Right lobe of liver (tissue), 6 donors: ENCODE results near the gene LRRC7. TPM values are rescaled to one million over a fixed set of nuclear protein-coding genes. Genes with fewer than 3 reads are reported as not detected.

ENCODE experiments used
- ATAC-seq, 4 donors: fragments of 200-7000 bp; cut with Tn5 transposase; one replicate each; pipeline ENCODE4 v1.9.1; 2020; ENCODE audit warnings: mild to moderate bottlenecking in 4 of 4, moderate library complexity in 4 of 4
- DNase-seq, 3 donors: peaks; one replicate each; pipeline ENCODE4 v3.0.0-alpha.2; 2020
- H3K27ac ChIP-seq, 3 donors: fragments of 200-600 bp; one replicate each; pipeline ENCODE4 v1.8.0; 2022
- H3K27me3 ChIP-seq, 2 donors: fragments of 200-600 bp; one replicate each; pipeline ENCODE4 v1.8.0; 2022
- H3K36me3 ChIP-seq, 4 donors: fragments of 200-600 bp; sonication (generic) in 1 of 4; one replicate each; pipeline versions ENCODE4 v1.5.1 to v1.8.0; 2017 to 2022; ENCODE audit warnings: control low read depth in 1 of 4
- H3K4me1 ChIP-seq, 4 donors: fragments of 200-600 bp; sonication (generic) in 1 of 4; one replicate each; pipeline versions ENCODE4 v1.5.1 to v1.8.0; 2017 to 2022; ENCODE audit warnings: control low read depth in 1 of 4
- H3K4me3 ChIP-seq, 3 donors: fragments of 200-600 bp; one replicate each; pipeline ENCODE4 v1.8.0; 2022
- H3K9me3 ChIP-seq, 4 donors: fragments of 200-600 bp; sonication (generic) in 1 of 4; one replicate each; pipeline versions ENCODE4 v1.5.1 to v1.8.0; 2017 to 2022; ENCODE audit warnings: control low read depth in 1 of 4
- POLR2A ChIP-seq: fragments of 450-650 bp; IDR thresholded peaks from one replicate; pipeline ENCODE4 v1.6.1; 2017; ENCODE audit warnings: antibody characterized with exemption, mild to moderate bottlenecking
- WGBS: methylation state at CpG from one replicate; pipeline ENCODE4 v1.1.6; 2018; ENCODE audit warnings: low coverage, low lambda C conversion rate; ENCODE audit not compliant: insufficient coverage; ENCODE audit errors: missing lambda C conversion rate; 5-methylcytosine and 5-hydroxymethylcytosine counted together
- intact Hi-C, 2 donors: fragments of 100-400 bp; cut with DNase I; formaldehyde crosslinking; loops; one replicate each; pipeline versions ENCODE4 v1.11.2 to v1.14.1; 2022
- total RNA-seq, 6 experiments: library from RNA; depleted of rRNA in 2 of 6; stranded (reverse); fragments of >200 nt in 2 of 6; fragmentation: NEBNext Ultra II Directional in 3 of 6; extraction: Animal tissue kit (Norgen Biotek cat#: 25700) in 3 of 6; gene quantifications; one replicate each; pipeline versions ENCODE4 v1.1.0 to v1.2.4, GENCODE V29; 2016 to 2023
- TF ChIP-seq, protein P1 (sequence below), 4 donors: fragments of 200-600 bp in 3 of 4; fragments of 450-650 bp in 1 of 4; IDR thresholded peaks; one replicate each; pipeline versions ENCODE4 v1.5.1 to v1.8.0; 2016 to 2022; ENCODE audit warnings: antibody characterized with exemption in 4 of 4, mild to moderate bottlenecking in 2 of 4
- donor health status: DM: no; HTN: yes; CAD: no.
- donor health status: DM: no; HTN: no; CAD: no.
- donor health status: DM: no; HTN: no; CAD: no.
- donor health status: DM: no; HTN: yes; CAD: no.
- donor health status: DM: no; HTN: yes; CAD: no.

LRRC7 gene
- total RNA-seq, 6 experiments from 2014 or later: 0.06 to 0.66 (median 0.22) TPM

DNA sequence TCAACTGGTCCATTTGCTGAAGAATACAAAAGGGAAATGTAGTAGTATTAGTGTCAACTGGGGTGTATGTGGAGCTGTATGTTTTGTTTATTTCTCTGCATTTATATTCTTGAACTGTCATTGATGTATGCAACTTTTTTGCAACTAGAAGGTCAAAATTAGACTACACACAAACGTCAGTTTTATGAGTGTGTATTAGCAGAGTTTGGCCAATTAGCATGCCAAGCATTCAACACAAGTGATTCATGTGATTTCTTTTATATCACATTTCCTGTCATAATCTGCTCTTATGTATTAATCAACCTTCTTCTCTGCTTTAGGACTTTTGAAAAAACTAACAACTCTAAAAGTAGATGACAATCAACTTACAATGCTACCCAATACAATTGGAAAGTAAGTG lies 426.5 kb downstream of the LRRC7 start:
- TF ChIP-seq POLR2A: no peak
- TF ChIP-seq, protein P1, sequence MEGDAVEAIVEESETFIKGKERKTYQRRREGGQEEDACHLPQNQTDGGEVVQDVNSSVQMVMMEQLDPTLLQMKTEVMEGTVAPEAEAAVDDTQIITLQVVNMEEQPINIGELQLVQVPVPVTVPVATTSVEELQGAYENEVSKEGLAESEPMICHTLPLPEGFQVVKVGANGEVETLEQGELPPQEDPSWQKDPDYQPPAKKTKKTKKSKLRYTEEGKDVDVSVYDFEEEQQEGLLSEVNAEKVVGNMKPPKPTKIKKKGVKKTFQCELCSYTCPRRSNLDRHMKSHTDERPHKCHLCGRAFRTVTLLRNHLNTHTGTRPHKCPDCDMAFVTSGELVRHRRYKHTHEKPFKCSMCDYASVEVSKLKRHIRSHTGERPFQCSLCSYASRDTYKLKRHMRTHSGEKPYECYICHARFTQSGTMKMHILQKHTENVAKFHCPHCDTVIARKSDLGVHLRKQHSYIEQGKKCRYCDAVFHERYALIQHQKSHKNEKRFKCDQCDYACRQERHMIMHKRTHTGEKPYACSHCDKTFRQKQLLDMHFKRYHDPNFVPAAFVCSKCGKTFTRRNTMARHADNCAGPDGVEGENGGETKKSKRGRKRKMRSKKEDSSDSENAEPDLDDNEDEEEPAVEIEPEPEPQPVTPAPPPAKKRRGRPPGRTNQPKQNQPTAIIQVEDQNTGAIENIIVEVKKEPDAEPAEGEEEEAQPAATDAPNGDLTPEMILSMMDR (IDR thresholded peaks at IDR 0.05): no peak
- ATAC-seq (no peak), DNase-seq (no peak)
- Histone ChIP-seq H3K4me3 (no peak overlapping the region), H3K4me1 (no peaks in the 10 kb centered on the region), H3K36me3 (no peaks in the 10 kb centered on the region), H3K9me3 (no peaks in the 10 kb centered on the region), H3K27ac (no peak overlapping the region), H3K27me3 (no peaks in the 10 kb centered on the region)
- intact Hi-C loops: no loop called here
- WGBS: 31% methylated on average over 1 of the region's 1 CpG

DNA sequence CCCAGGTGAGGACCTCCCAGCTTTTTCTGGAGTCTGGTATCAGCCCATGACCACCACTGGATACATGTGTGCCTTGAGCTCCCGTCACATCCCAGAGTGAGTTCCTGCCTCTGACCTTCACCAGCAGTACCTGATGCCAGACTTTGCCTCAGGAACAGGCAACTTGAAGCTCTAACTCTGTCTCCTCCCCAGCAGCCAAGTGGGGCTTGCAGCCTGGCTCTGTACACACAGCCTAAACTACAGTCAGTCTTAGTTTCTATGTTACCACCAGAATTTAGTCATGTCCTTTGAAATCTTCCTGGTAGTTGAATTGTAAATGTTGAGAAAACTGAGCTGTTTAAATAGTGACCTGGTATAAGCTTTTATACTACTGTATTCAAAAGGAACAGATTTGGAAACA lies 431.1 kb downstream of the LRRC7 start:
- DNase-seq (no peak), ATAC-seq (no peak)
- Histone ChIP-seq H3K9me3 (no peaks in the 10 kb centered on the region), H3K4me1 (no peaks in the 10 kb centered on the region), H3K36me3 (no peaks in the 10 kb centered on the region), H3K27ac (no peak overlapping the region), H3K4me3 (no peak overlapping the region), H3K27me3 (no peaks in the 10 kb centered on the region)
- no peak for TF ChIP-seq POLR2A
- TF ChIP-seq, protein P1 (IDR thresholded peaks at IDR 0.05): no peak
- intact Hi-C loops: no loop called here
- WGBS: 40% methylated on average over 1 of the region's 1 CpG

DNA sequence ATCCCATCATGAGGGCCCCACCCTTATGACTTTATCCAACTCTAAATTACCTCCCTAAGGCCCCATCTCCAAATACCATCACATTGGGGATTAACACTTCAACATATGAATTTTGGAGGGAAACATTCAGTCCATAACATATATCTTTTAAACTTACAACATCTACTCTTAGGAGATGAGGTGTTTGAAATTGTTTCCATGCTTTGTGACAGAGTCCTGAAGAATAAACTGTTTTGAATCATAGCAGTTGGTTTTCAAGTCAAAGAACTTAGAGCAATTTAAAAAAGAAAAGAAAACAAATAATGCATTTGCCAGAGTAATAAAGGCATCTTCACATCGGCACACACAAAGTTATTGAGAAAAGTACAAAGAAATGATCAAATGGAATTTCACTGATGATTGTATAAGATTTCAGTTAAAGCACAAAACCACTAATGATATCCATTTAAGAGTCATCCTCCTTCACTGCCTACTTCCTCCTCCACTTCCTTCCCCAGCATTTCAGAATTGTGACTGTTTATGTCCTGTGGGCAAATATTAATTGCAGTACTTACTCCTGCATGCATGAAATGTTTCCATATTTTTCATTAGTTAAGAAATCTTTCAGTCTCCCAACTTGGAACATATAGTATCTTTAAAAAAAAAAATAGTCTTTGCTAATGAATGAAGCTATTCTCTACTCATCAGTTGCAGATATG lies 435.6 kb downstream of the LRRC7 start:
- H3K9me3 ChIP-seq: no peaks in the 10 kb centered on the region
- H3K4me1 ChIP-seq: no peaks in the 10 kb centered on the region
- H3K36me3 ChIP-seq: no peaks in the 10 kb centered on the region
- no peak for TF ChIP-seq POLR2A
- TF ChIP-seq, protein P1 (IDR thresholded peaks at IDR 0.05): no peak
- no peak overlapping the region for H3K27ac ChIP-seq
- no peak for DNase-seq
- ATAC-seq: no peak
- intact Hi-C loops: no loop called here
- H3K4me3 ChIP-seq: no peak overlapping the region
- WGBS: 64% methylated on average over 1 of the region's 1 CpG
- no peaks in the 10 kb centered on the region for H3K27me3 ChIP-seq

DNA sequence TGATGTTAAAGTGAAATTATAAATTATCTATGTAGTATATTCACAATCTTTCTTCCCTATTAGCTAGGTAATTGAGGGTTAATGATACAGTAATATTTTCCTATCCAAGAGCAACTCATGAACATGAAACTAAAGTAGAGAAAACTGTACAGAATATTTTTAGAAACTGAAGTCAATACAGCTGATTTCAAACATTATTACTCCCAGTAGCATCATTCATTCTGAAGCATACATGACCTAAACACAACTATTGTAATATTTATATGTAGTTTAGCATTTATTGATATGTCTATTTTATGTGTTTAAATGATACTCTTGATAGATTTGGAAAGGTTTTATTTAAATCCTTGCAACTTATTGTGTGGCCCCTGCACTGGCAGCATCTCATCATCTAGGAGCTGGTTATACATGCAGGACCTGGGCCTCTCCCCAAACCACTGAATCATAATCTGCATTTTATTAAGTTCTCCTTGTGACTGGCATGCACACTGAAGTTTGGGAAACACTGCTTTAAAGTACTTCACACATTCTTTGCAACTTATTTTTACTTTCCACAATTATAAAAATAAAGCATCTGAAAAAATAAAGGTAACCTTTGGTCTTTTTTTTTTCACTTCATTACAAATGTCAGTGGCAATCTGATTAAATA lies 437.8 kb downstream of the LRRC7 start:
- Histone ChIP-seq H3K9me3 (no peaks in the 10 kb centered on the region), H3K27ac (no peak overlapping the region), H3K4me1 (no peaks in the 10 kb centered on the region), H3K4me3 (no peak overlapping the region), H3K36me3 (no peaks in the 10 kb centered on the region), H3K27me3 (no peaks in the 10 kb centered on the region)
- ATAC-seq (no peak), DNase-seq (no peak)
- TF ChIP-seq, protein P1 (IDR thresholded peaks at IDR 0.05): no peak
- TF ChIP-seq POLR2A: no peak
- intact Hi-C loops: no loop called here
